IMR-90 (cell line): ENCODE data around the gene RAB3IL1. TPM values are rescaled to one million over a fixed set of nuclear protein-coding genes. Genes with fewer than 3 reads are reported as not detected.

ENCODE experiments used
- ATAC-seq: fragments of 200-7000 bp; cut with Tn5 transposase; 2 replicates; pipeline ENCODE4 v1.9.1; 2020; ENCODE audit warnings: low read depth, mild to moderate bottlenecking, moderate library complexity
- BruUV-seq: library from RNA; stranded (reverse); fragments of 400-500 nt; replicated peaks from 2 replicates; lab custom pipeline; 2021; lab: Mats Ljungman, UMichigan
- CTCF ChIA-PET: fragments of 300-600 bp; formaldehyde crosslinking; extraction: SDS; loops from one replicate; lab custom pipeline; 2021; ENCODE audit warnings: antibody characterized with exemption; lab: Yijun Ruan, JAX
- POLR2A ChIA-PET: fragments of 300-600 bp; sonication (Branson Sonifier 250); formaldehyde crosslinking; loops from one replicate; lab custom pipeline; 2022; ENCODE audit warnings: antibody characterized with exemption; ENCODE audit not compliant: unreplicated experiment; lab: Charles Lee
- DNase-seq: peaks from one replicate; pipeline ENCODE4 v3.0.0; 2013
- H2AFZ ChIP-seq: replicated peaks from 2 replicates; pipeline ENCODE3; 2013; ENCODE audit warnings: low read length, mild to moderate bottlenecking; ENCODE audit not compliant: poor library complexity
- H2AK5ac ChIP-seq: 2 replicates; pipeline ENCODE4 v1.6.1; 2013; ENCODE audit warnings: low read depth, low read length, inconsistent platforms
- H2AK9ac ChIP-seq: replicated peaks from 2 replicates; pipeline ENCODE3; 2013; ENCODE audit warnings: mild to moderate bottlenecking, low read depth, low read length, moderate library complexity; ENCODE audit not compliant: poor library complexity
- H2BK120ac ChIP-seq: 2 replicates; pipeline ENCODE4 v1.6.1; 2013; ENCODE audit warnings: low read depth, low read length, inconsistent platforms
- H2BK15ac ChIP-seq: 3 replicates; pipeline ENCODE4 v1.6.1; 2013; ENCODE audit warnings: low read depth, low read length, inconsistent platforms
- H2BK20ac ChIP-seq: 2 replicates; pipeline ENCODE4 v1.6.1; 2013; ENCODE audit warnings: low read depth, mild to moderate bottlenecking, inconsistent platforms, low read length, moderate library complexity
- H2BK5ac ChIP-seq: 2 replicates; pipeline ENCODE4 v1.6.1; 2013; ENCODE audit warnings: mild to moderate bottlenecking, low read depth, low read length, inconsistent platforms; ENCODE audit not compliant: poor library complexity, severe bottlenecking
- H3K14ac ChIP-seq: replicated peaks from 2 replicates; pipeline ENCODE4 v1.6.1; 2013; ENCODE audit warnings: low read depth, low read length, inconsistent platforms
- H3K18ac ChIP-seq: 2 replicates; pipeline ENCODE4 v1.6.1; 2013; ENCODE audit warnings: low read depth, low read length, control low read depth
- H3K23ac ChIP-seq: 2 replicates; pipeline ENCODE4 v1.6.1; 2013; ENCODE audit warnings: low read depth, low read length, inconsistent platforms
- H3K27ac ChIP-seq: 2 replicates; pipeline ENCODE4 v1.5.1; 2013; ENCODE audit warnings: mild to moderate bottlenecking, control low read depth, low read length; ENCODE audit not compliant: insufficient read depth
- H3K27me3 ChIP-seq: 2 replicates; pipeline ENCODE4 v1.6.1; 2013; ENCODE audit warnings: low read length; ENCODE audit not compliant: control insufficient read depth, insufficient read depth
- H3K36me3 ChIP-seq: 2 replicates; pipeline ENCODE4 v1.6.1; 2013; ENCODE audit warnings: low read length, mixed read lengths; ENCODE audit not compliant: control insufficient read depth, insufficient read depth
- H3K4ac ChIP-seq: 2 replicates; pipeline ENCODE4 v1.6.1; 2013; ENCODE audit warnings: low read depth, low read length, inconsistent platforms
- H3K4me1 ChIP-seq: 2 replicates; pipeline ENCODE4 v1.6.1; 2013; ENCODE audit warnings: low read length, mixed read lengths; ENCODE audit not compliant: control insufficient read depth, insufficient read depth
- H3K4me2 ChIP-seq: 2 replicates; pipeline ENCODE4 v1.6.1; 2013; ENCODE audit warnings: low read depth, mild to moderate bottlenecking, control low read depth, low read length, moderate library complexity
- H3K4me3 ChIP-seq: 2 replicates; pipeline ENCODE4 v1.5.1; 2013; ENCODE audit warnings: low read depth, mild to moderate bottlenecking, control low read depth, low read length, moderate library complexity; ENCODE audit not compliant: insufficient read depth
- H3K56ac ChIP-seq: 2 replicates; pipeline ENCODE4 v1.6.1; 2013; ENCODE audit warnings: low read length, inconsistent platforms; ENCODE audit not compliant: insufficient read depth; ENCODE audit errors: extremely low read depth
- H3K79me1 ChIP-seq, 2 experiments: 2 replicates each; pipeline ENCODE4 v1.6.1; 2013; ENCODE audit warnings: low read length in 2 of 2, inconsistent platforms in 1 of 2, low read depth in 1 of 2
- H3K9ac ChIP-seq: 2 replicates; pipeline ENCODE4 v1.6.1; 2013; ENCODE audit warnings: low read depth, low read length, control low read depth
- H3K9me1 ChIP-seq: 2 replicates; pipeline ENCODE4 v1.6.1; 2013; ENCODE audit warnings: low read length, inconsistent platforms; ENCODE audit not compliant: insufficient read depth
- H3K9me3 ChIP-seq: 2 replicates; pipeline ENCODE4 v1.6.1; 2013; ENCODE audit warnings: low read length; ENCODE audit not compliant: control insufficient read depth, insufficient read depth
- H4K20me1 ChIP-seq: 2 replicates; pipeline ENCODE4 v1.6.1; 2013; ENCODE audit warnings: low read length, inconsistent platforms; ENCODE audit not compliant: insufficient read depth
- H4K5ac ChIP-seq: 2 replicates; pipeline ENCODE4 v1.6.1; 2013; ENCODE audit warnings: mild to moderate bottlenecking, low read depth, low read length, control low read depth
- H4K8ac ChIP-seq, 2 experiments: 2 replicates each; pipeline ENCODE4 v1.6.1; 2013; ENCODE audit warnings: low read depth in 2 of 2, low read length in 2 of 2, control low read depth in 1 of 2, inconsistent platforms in 1 of 2
- H4K91ac ChIP-seq: 2 replicates; pipeline ENCODE4 v1.6.1; 2013; ENCODE audit warnings: low read depth, low read length, inconsistent platforms; ENCODE audit not compliant: insufficient read depth
- CEBPB ChIP-seq: IDR thresholded peaks from 2 replicates; pipeline ENCODE4 v1.6.1; 2012; ENCODE audit warnings: low read depth, low read length, improper control_type of control experiment
- CTCF ChIP-seq: conservative IDR thresholded peaks from 2 replicates; pipeline ENCODE4 v1.5.1; 2012; ENCODE audit warnings: mild to moderate bottlenecking, low read depth, low read length, improper control_type of control experiment
- FOS ChIP-seq: fragments of 150-350 bp; IDR thresholded peaks from 2 replicates; pipeline ENCODE4 v1.6.1; 2016; ENCODE audit warnings: low read depth, low read length
- MAFK ChIP-seq: IDR thresholded peaks from 2 replicates; pipeline ENCODE4 v1.6.1; 2012; ENCODE audit warnings: low read depth, low read length, improper control_type of control experiment
- MAZ ChIP-seq: IDR thresholded peaks from 2 replicates; pipeline ENCODE4 v1.6.1; 2012; ENCODE audit warnings: low read depth, mild to moderate bottlenecking, low read length, improper control_type of control experiment, moderate library complexity, borderline replicate concordance
- MXI1 ChIP-seq: IDR thresholded peaks from 2 replicates; pipeline ENCODE4 v1.6.1; 2012; ENCODE audit warnings: low read depth, mild to moderate bottlenecking, low read length, moderate library complexity, borderline replicate concordance
- NFE2L2 ChIP-seq: fragments of 150-350 bp; IDR thresholded peaks from 2 replicates; pipeline ENCODE4 v1.6.1; 2016; ENCODE audit warnings: low read depth, mild to moderate bottlenecking, low read length
- POLR2A ChIP-seq: IDR thresholded peaks from 2 replicates; pipeline ENCODE4 v1.6.1; 2012; ENCODE audit warnings: mild to moderate bottlenecking, low read depth, low read length
- RAD21 ChIP-seq: IDR thresholded peaks from 2 replicates; pipeline ENCODE4 v1.6.1; 2012; ENCODE audit warnings: low read length, improper control_type of control experiment
- RCOR1 ChIP-seq: IDR thresholded peaks from 2 replicates; pipeline ENCODE4 v1.6.1; 2012; ENCODE audit warnings: mild to moderate bottlenecking, low read length, improper control_type of control experiment; ENCODE audit not compliant: insufficient replicate concordance
- SMC3 ChIP-seq: fragments of 150-350 bp; IDR thresholded peaks from 2 replicates; pipeline ENCODE4 v1.6.1; 2016; ENCODE audit warnings: low read depth, mild to moderate bottlenecking, antibody characterized with exemption, low read length, moderate library complexity
- WGBS, 2 experiments: methylation state at CpG; one replicate each; pipeline versions ENCODE4 v1.1.5 to v1.1.7; 2013; ENCODE audit warnings: missing lambda C conversion rate in 2 of 2; ENCODE audit not compliant: insufficient read length in 1 of 2; ENCODE audit errors: extremely low coverage in 2 of 2; 5-methylcytosine and 5-hydroxymethylcytosine counted together
- dilution Hi-C: fragments of 300-500 bp; cut with HindIII; formaldehyde crosslinking; loops from one replicate; pipeline ENCODE4 v1.14.3; 2018; ENCODE audit warnings: low sequenced_read_pairs; ENCODE audit not compliant: unreplicated experiment
- in situ Hi-C: fragments of 300-500 bp; cut with MboI; formaldehyde crosslinking; loops from 3 replicates; pipeline ENCODE4 v1.14.3; 2019; ENCODE audit warnings: low sequenced_read_pairs, inconsistent platforms, mixed read lengths
- intact Hi-C: fragments of 100-400 bp; cut with micrococcal nuclease; formaldehyde crosslinking; loops from 2 replicates; pipeline ENCODE4 v1.10.0; 2022
- polyA plus RNA-seq, 3 experiments: library from polyadenylated mRNA; depleted of rRNA; stranded (reverse); fragments of >200 nt; gene quantifications; 2 replicates each; pipeline ENCODE4 v1.2.3, GENCODE V29; 2012; ENCODE audit warnings: low replicate concordance in 1 of 3
- total RNA-seq: library from RNA; depleted of rRNA; stranded (reverse); fragments of >200 nt; gene quantifications from 2 replicates; pipeline ENCODE4 v1.2.3, GENCODE V29; 2012
- TF ChIP-seq, protein P1 (sequence below): fragments of 150-350 bp; IDR thresholded peaks from 2 replicates; pipeline ENCODE4 v1.6.1; 2016; ENCODE audit warnings: low read depth, mild to moderate bottlenecking, low read length, moderate library complexity, borderline replicate concordance
- TF ChIP-seq, protein P2 (sequence below): fragments of 150-350 bp; IDR thresholded peaks from 2 replicates; pipeline ENCODE4 v1.6.1; 2017; ENCODE audit warnings: mild to moderate bottlenecking, antibody characterized with exemption, low read length, low read depth

Gene RAB3IL1
- total and polyA plus RNA-seq, 2 of the 4 experiments (the other 2 are of a cell fraction) = 0.72 to 1.9 TPM

DNA sequence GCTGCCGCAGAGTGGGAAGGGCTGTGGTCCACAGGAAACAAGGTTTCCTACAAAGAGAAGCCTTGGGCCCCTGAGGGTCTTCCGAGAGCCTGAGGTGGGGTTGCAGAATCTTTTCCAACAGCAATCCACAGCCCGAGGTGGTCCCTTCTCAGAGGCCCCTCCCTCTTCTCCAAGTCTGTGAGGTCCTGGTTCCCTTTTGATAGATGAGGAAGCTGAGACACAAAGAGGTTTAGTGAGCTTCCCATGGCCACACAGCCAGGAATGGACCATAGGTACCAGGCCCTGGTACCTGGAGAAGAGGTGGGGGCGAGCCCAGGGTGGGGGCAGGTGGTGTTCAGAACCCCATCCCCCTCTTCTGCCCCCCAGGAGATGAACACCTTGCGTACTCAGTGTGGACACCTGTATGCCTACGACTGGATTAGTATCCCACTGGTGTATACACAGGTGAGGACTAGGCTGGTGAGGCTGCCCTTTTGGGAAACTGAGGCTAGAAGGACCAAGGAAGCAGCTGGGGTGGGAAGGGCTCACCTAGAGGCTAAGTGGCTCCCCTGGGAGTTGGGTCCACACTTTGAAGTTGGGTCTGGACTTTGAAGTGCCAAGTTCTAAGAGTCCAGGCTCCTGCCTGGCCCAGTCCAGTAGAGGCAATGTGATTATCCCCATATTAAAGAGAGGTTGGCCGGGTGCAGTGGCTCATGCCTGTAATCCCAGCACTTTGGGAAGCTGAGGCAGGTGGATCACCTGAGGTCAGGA lies 39.8 kb upstream of the RAB3IL1 start:
- Histone ChIP-seq H2AFZ (no peak overlapping the region), H3K56ac (no peak overlapping the region), H3K27ac (no peak overlapping the region), H3K79me1 (peaks cover 0 to 23% of the 10 kb centered on the region in 2 experiments; a peak in 3 of 4 replicates), H3K9me1 (0 out of 2 replicates have a peak, but pooled peaks cover 17% of the 10 kb centered on the region), H4K5ac (no peak overlapping the region), H3K4ac (no peak overlapping the region), H3K9me3 (no peaks in the 10 kb centered on the region), H3K4me1 (peaks cover 14% of the 10 kb centered on the region), H3K23ac (no peak overlapping the region), H4K20me1 (peaks cover 10% of the 10 kb centered on the region; the same call in 1 of the 2 replicates), H3K18ac (no peak overlapping the region), H4K8ac (no peak overlapping the region), H2BK20ac (no peak overlapping the region), H4K91ac (no peak overlapping the region), H3K4me2 (no peak overlapping the region), H3K14ac (no peak overlapping the region), H2AK9ac (no peak overlapping the region), H3K4me3 (no peak overlapping the region), H2BK120ac (no peak overlapping the region), H2AK5ac (no peak overlapping the region), H3K9ac (no peak overlapping the region), H2BK15ac (no peak overlapping the region), H3K36me3 (peaks cover 21% of the 10 kb centered on the region; the same call in 1 of the 2 replicates), H2BK5ac (no peak overlapping the region), H3K27me3 (no peaks in the 10 kb centered on the region)
- in situ Hi-C loops = loop anchor here (10.0 kb wide), 1 partner anchor 118 kb away; no protein-coding TSS in a partner anchor
- CTCF ChIA-PET = no interaction called here
- DNase-seq (no peak), ATAC-seq (no peak)
- TF ChIP-seq MAFK (no peak), CEBPB (no peak), NFE2L2 (no peak), CTCF (no peak), FOS (no peak), RAD21 (no peak), SMC3 (no peak), MXI1 (no peak), POLR2A (no peak), MAZ (no peak), RCOR1 (no peak)
- TF ChIP-seq, protein P1, sequence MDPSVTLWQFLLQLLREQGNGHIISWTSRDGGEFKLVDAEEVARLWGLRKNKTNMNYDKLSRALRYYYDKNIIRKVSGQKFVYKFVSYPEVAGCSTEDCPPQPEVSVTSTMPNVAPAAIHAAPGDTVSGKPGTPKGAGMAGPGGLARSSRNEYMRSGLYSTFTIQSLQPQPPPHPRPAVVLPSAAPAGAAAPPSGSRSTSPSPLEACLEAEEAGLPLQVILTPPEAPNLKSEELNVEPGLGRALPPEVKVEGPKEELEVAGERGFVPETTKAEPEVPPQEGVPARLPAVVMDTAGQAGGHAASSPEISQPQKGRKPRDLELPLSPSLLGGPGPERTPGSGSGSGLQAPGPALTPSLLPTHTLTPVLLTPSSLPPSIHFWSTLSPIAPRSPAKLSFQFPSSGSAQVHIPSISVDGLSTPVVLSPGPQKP = no peak
- TF ChIP-seq, protein P2, sequence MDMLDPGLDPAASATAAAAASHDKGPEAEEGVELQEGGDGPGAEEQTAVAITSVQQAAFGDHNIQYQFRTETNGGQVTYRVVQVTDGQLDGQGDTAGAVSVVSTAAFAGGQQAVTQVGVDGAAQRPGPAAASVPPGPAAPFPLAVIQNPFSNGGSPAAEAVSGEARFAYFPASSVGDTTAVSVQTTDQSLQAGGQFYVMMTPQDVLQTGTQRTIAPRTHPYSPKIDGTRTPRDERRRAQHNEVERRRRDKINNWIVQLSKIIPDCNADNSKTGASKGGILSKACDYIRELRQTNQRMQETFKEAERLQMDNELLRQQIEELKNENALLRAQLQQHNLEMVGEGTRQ = no peak
- intact Hi-C loops = no loop called here
- WGBS, 2 experiments = no CpG with 5 or more reads among the region's 7 CpGs
- BruUV-seq = no TSS peak
- dilution Hi-C loops = no loop called here
- POLR2A ChIA-PET = interaction anchor here (0.6 kb wide), 1 partner anchor 104 kb away, joined by 9 read pairs; no protein-coding TSS in a partner anchor
